ENCODE measurements around the gene LSMEM2.
"Not testable (repeated sequence)": the region's sequence is repeated elsewhere in the genome, so short reads cannot be mapped to it uniquely, and the experiment has no call there.

Gene LSMEM2

GRCh38 chr3:50278880-50279224 lies at the start of gene LSMEM2:
LSMEM2 (plus strand) TSS chr3:50279087; CDS start chr3:50279114, 27 bp downstream.
- DNase-seq = no peak

- no peak for DNase-seq
Observed at GRCh38 chr3:50229490-50229889, 49.4 kb upstream of the LSMEM2 start.

GRCh38 chr3:50230104-50230793 lies 48.6 kb upstream of the LSMEM2 start:
- DNase-seq = no peak

GRCh38 chr3:50230794-50231125 lies 48.1 kb upstream of the LSMEM2 start:
- DNase-seq = no peak

GRCh38 chr3:50231581-50231980 lies 47.3 kb upstream of the LSMEM2 start:
- DNase-seq = no peak

GRCh38 chr3:50232303-50232702 lies 46.6 kb upstream of the LSMEM2 start:
- no peak for DNase-seq

GRCh38 chr3:50233176-50233575 lies 45.7 kb upstream of the LSMEM2 start:
- DNase-seq = no peak

GRCh38 chr3:50235716-50236483 lies 43.0 kb upstream of the LSMEM2 start, which contains the start of gene GNAI2:
GNAI2 (plus strand) TSS chr3:50236204; CDS start chr3:50236336, 132 bp downstream.
- peak; percentile 92 to 99 for DNase-seq

- DNase-seq = no peak
Observed at GRCh38 chr3:50236484-50237132, 42.3 kb upstream of the LSMEM2 start.

- DNase-seq = peak in 1 of 2 experiments; percentile 44
Observed at GRCh38 chr3:50237133-50237651, 41.7 kb upstream of the LSMEM2 start.

- peak; percentile 44 to 87 for DNase-seq
Observed at GRCh38 chr3:50237754-50238548, 40.9 kb upstream of the LSMEM2 start.

GRCh38 chr3:50238549-50239026 lies 40.3 kb upstream of the LSMEM2 start:
- DNase-seq = no peak

- DNase-seq = no peak
Observed at GRCh38 chr3:50239649-50240048, 39.2 kb upstream of the LSMEM2 start.

GRCh38 chr3:50241163-50241562 lies 37.7 kb upstream of the LSMEM2 start:
- DNase-seq = no peak

- no peak for DNase-seq
Observed at GRCh38 chr3:50241713-50242380, 37.0 kb upstream of the LSMEM2 start.

GRCh38 chr3:50242381-50242770 lies 36.5 kb upstream of the LSMEM2 start:
- DNase-seq = no peak

GRCh38 chr3:50242851-50243542 lies 35.9 kb upstream of the LSMEM2 start:
- DNase-seq = no peak

GRCh38 chr3:50243543-50243895 lies 35.4 kb upstream of the LSMEM2 start:
- no peak for DNase-seq

- DNase-seq = not testable (repeated sequence)
Observed at GRCh38 chr3:50244813-50245212, 34.1 kb upstream of the LSMEM2 start.

- no peak for DNase-seq
Observed at GRCh38 chr3:50245251-50245745, 33.6 kb upstream of the LSMEM2 start.

- peak; percentile 61 to 89 for DNase-seq
Observed at GRCh38 chr3:50245831-50246516, 32.9 kb upstream of the LSMEM2 start.
